Activated T-cell treated with anti-CD3 and anti-CD28 coated beads for 48 hours (primary cell): ENCODE results near the gene TNFRSF14.

Experiments used
- DNase-seq: peaks from one replicate; pipeline ENCODE4 v3.0.0-alpha.2; 2020; ENCODE audit warnings: low read depth

TNFRSF14 gene

DNA sequence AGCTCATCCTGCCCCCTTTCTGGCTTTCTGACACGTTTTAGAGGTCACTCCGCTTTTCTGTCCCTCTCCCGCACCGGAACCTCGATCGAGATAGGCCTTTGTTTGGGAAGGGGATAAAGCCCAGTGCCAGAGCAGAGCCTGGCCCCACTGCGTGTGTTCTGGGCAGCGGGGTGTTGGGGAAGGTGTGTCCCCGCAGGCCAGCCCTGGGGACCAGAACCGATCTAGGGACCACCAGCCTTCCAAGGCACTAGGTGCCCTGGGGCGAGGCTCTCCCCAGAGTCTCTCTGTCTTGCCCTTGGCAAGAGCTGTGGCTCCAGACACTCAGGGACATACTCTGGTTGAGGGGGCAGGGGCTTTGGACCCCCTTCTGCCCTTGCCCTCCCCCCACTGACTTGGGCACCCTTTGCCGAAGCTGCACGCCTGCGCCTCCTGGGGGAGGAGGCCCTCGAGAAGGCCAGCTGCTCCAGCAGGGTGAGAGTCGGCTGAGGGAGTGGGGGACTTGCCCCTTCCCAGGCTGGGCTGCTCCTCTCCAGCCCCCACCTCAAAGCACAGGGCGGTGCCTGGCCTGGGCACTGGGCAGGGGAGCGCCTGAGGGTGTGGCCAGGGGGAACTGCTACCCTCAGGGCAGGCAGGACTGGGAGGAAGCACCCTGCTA, 46.8 kb downstream of the TNFRSF14 start:
- DNase-seq, result no peak

DNA sequence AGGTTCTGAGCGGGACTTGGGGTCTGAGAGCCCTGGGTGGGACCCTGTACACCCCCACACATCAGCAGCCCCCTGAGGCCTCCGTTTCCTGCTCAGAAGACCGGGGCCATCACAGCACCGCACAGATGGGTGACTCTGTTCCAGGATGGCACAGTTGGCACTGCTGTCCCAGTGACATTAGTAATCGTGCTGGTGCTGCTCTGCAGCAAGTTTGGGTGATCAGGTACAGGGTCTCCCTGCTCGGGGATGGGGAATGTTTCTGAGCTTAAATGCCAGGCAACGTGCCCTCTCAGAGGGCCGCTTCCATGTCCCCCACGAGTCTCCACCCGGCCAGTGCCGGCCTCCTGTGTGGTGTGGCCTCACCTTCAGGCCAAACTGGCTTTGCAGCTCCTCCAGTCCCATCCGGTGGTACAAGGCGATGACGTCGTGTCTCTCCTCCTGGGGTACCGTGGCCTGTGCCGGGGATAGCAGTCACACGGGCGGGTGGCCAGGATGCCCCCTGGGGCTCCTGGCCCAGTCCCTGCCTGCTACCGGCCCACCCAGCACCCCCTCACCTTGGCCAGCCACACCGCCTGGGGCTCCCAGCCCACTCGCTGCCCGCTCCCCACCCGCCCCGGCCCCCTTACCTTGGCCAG, 47.5 kb downstream of the TNFRSF14 start:
- no peak for DNase-seq

DNA sequence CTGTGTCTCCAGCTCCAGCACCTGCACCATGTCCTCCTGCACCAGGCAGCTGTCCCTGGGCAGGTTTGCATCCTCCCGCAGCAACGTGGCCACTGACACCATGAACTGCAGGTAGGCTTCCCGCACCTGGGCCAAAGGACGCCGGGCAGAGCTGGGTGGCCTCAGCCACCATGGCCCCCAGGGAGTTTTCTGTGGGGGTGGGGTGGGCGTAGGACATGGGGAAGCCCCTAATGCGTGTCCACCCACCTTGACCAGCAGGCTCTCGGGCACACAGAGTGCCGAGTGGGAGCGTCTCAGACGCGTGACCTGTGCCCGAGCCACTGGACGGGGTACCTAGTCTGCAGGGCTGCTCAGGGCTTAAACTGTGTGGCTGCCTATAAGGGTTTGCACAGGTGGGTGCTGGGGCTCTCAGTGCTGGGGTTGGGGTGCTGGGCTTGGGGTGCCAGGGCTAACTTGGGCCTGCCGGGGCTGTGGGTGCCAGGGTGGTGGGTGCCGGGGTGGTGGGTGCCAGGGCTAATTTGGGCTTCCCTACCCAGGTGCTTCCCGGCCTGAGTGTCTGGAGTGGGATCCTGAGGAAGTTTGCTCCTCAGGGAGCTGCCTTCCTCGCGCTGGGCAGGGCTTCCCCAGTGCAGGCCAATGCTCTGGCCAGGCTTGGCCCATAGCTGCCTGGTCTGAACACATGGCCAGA, 48.1 kb downstream of the TNFRSF14 start:
- DNase-seq, result no peak

DNA sequence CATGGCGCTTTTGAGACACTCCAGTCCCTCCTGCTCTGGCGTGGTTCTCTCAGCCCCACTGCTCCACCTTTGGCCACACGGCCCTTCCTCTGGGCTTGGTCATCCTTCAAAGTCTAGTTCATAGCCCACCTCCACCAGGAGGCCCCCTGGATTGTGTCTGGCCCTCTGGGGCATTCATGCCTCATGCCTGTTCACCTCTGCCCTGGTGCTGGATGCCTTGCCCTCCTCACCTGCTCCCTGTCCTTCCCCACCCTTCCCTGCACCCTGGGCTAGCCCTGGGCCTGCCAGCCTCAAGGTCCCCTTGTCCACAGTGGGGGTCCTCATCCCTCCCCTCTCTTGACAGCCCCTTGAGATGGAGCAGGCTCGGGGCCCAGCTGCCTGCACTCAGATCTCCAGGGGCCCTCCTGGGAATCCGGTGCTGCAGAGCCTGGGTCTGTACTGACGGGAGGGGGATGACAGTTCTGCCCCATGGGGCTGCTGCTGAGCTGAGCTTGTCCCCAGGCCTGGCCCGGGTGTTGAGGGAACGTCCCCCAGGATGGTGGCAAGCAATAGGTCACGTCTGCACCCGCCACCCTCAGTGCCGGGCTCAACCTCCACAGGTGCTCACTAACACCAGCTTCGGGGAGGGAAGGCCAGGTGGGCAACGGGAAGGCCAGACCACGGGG, 48.8 kb downstream of the TNFRSF14 start:
- DNase-seq, result no peak

DNA sequence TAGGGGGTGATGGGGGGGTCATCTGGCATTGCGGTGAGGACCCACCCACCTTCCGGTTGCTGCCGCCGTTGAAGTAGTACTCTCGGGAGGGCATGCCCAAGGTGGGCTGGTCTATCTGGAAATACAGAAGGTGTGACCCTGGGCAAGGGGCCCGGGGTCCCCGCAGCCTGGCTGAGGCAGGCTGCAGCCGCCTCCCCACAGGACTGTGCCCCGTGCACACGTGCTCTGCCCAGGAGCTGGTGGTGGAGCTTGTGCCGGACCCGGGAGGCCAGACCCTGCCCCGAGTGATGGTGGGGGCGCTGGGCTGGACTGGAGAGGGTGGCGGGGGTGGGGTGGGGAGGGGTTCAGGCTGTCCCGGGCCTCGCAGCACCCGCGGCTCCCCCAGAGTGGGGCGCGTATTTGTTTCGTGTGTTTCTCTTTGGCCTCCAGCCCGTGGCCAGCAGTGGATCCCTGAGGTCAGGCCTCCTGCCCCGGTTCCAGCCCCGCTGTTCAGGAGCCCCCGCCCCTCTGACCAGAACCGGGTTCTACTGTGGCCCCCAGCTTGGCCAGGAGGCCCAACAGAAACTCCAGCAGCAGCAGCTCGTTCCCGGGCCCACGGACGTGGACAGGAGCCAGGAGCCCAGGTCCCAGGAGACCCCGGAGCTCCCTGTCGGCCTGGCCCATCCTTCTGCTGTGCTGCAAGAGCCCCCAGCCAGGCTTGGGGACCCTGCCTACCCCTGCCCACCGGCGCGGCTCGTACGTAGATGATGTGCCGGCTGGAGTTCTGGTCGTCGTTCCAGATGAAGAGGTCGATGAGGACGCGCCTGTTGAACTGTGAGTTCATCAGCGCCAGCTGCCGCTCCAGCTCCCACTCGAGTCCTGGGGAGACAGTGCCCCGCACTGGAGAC, 49.6 kb downstream of the TNFRSF14 start:
- no peak for DNase-seq

DNA sequence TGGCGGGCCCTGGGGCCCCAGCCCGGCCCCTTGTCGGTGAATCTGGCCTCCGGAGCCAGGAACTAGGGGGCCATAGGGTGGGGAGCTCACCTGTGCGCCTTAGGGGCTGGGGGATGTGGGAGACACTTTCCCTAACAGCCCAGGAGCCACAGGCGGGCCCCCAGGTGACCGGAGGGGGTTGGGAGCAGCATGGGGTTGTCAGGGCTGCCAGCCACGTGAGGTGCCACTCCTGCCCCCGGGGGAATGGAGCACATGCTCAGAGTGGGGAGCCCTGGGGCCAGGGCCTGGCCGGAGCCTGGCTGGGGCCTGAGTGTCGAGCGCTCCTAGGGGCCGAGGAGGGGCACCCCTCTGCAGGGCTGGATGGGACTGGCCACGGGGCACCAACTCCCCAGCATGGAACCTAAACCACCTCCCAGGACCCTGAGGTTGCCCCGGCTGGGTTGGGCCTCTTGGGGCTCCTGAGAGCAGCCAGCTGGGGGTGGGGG, 50.3 kb downstream of the TNFRSF14 start:
- no peak for DNase-seq

DNA sequence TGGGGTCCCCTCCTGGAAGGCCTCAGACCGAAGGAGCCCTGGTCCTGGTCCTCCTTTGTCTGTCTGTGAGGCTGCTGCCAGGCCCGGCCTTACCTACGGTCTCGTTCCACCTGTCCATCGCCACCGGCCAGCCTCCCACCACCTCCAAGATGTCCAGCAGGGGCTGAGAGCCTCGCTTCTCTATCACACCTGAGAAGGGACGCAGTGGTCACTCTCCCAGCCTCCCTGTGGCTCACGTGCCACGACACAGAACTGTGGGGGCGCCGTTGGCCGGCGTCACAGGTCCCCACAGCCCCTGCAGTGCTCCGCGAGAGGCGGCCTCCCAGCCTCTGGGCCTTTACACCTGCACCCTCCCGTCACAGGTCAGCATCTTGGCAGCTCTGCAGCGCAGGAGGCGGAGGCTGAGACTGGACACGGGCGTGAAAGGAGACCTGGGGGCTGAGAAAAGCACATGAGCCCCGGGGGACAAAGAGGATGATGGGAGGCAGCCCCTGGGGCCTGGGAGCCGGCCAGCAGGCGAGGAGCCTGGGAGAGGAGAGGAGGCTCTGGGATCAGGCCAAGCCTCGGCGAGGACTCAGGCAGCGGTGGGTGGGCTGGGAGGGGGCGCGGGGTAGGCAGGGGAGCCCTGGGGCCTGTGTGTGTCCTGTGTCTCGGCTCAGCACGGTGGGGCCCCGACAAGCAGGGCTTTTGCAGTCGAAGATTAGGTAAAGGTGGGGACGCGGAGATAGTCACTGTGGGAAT, 50.9 kb downstream of the TNFRSF14 start:
- no peak for DNase-seq

DNA sequence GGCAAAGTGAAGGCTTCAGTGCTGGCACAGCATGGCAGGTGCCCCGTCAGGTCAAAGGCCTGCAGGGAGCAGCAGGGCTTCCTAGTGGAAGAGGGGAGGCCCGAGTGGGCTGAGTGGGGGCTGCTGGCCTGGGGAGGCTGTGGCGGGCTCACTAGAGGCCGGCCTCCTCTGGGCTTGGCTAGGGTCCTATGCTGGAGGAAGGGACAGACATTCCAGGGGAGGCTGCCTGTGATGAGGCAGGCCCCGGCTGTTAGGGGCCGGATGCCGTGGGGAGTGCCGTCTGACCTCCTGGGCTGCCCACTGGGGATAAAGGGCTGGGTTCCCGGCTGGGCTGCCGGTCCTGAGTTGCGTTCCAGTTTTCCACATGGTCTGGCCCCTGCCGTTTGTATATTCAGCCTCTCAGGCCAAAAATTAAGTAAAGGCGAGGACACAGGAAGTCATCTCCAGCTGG, 51.5 kb downstream of the TNFRSF14 start:
- no peak for DNase-seq

DNA sequence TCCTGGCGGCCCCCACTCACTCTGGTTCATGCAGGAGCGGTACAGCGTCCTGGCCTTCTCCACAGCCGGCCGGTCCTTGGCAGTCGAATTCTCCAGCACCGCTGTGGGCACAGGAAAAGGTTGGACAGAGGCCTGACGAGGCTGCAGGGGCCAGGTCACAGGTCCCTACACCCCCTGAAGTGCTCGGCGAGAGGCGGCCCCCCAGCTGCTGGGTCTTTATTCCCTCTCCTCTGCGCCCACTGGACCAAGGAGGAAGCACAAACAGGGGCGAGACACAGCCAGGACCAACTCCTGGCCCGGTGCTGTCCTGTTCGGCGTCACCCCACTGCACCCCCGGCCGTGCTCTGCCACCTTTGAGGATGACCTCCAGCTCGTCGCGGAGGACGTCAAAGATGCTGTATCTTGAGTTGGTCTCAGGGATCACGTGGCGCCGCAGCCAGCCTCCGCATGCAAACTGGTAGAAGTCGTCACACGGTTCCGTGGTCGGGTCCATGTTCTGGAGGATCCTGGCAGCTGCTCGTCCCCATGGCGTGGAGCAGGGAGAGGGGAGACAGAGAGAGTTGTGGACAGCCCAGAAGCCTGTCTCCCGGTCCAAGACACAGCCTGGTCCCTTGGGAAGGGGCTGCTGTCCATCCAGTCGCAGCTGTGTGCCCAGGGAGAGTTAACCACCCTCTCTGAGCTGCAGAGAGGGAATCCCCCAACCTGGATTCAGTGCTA, 53.3 kb downstream of the TNFRSF14 start:
- no peak for DNase-seq

DNA sequence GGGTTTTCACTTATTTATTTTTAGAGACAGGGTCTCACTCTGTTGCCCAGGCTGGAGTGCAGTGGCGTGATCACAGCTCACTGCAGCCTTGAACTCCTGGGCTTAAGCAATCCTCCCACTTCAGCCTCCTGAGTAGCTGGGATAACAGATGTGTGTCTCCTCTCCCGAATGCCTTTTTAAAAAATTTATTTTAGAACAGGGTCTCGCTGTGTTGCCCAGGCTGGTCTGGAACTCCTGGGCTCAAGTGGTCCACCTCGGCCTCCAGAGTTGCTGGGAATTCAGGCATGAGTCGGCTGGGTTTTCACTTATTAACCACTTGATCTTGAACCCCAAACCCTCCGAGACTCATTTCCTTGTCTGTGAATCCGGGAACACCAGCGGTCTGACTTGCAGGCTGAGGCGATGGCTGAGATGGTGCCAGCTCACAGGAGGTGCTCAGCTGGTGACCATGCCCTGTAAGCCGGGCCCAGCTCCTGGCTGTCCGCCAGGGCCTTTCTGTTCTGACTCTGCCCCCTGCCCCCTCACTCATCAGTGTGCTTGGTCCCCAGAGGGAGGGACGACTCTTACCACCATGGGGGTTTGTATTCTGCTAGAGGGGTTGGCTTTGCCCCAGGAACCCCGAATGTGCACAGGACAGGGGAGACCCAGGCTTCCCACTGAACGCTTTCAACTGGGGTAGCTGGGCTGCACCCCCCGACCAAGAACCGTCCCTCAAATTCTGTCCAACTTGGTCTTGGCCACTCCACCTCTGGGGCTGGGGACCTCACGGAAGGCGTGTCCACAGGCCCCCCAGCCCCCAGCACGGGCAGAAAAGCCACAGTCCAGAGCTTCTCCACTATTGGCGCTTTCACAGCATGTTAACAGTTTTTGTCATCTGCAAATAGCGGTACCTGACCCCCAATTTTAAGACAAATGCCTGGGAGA, 54.1 kb downstream of the TNFRSF14 start:
- no peak for DNase-seq

DNA sequence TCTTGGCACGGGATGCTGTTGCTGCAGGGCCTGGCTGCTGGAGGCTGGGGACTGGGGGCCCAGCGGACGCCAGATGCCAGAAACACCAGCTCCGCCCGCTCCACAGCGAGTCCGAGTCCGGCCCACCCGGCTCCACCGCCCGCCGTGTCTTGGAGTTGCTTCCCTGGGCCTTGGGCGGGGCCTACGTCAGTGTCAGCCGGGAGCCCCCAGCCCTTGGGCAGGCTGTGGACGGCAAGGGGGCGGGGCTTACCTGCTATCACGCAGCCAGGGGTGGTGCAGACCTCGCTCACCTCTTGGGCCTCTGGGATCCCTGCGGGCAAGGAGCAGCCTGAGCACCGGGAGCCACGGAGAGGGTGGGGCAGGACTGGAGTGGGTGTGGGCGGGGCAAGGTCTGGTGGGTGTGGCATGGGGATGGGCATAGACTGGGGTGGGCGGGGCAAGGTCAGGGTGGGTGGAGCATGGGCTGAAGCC, 54.9 kb downstream of the TNFRSF14 start:
- peak; percentile 27 for DNase-seq

DNA sequence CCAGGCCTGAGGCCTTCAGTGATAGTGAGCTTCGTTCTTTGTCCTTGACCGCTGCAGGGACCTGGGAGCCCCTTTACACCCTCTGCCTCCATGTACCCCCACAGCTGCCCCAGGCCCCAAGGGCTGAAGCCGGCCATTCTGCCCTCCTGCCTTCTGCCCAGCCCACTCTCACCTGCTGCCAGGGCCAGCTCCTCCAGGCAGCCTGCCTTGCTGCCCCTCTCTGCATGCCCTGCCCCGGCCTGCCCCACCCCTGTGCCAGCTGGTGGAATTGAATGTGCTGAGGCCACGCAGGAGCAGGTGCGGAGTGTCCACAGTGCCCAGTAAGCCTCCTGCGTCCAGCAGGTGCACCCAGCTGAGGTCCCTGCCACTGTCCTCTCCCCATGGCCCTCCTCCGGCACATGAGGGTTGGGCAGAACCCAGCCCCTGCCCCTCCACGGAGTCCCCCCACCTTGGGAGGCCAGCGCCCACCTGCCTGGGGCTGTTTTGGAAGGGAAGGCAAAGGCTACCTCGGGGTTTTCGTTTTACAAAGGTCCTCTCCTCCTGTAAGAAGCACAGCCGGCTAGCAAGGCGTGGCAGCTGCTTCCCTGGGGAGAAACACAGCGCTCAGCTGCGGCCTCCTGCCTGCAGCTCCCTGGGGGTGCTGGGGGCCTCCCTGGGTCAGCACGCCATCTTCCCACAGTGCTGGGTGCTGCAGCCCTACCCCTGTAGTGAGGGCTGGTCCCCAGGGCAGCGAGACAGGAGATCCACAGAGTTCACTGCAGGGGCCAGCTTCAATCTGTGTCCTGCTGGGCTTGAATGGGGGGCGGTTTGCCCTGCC, 55.7 kb downstream of the TNFRSF14 start:
- no peak for DNase-seq

DNA sequence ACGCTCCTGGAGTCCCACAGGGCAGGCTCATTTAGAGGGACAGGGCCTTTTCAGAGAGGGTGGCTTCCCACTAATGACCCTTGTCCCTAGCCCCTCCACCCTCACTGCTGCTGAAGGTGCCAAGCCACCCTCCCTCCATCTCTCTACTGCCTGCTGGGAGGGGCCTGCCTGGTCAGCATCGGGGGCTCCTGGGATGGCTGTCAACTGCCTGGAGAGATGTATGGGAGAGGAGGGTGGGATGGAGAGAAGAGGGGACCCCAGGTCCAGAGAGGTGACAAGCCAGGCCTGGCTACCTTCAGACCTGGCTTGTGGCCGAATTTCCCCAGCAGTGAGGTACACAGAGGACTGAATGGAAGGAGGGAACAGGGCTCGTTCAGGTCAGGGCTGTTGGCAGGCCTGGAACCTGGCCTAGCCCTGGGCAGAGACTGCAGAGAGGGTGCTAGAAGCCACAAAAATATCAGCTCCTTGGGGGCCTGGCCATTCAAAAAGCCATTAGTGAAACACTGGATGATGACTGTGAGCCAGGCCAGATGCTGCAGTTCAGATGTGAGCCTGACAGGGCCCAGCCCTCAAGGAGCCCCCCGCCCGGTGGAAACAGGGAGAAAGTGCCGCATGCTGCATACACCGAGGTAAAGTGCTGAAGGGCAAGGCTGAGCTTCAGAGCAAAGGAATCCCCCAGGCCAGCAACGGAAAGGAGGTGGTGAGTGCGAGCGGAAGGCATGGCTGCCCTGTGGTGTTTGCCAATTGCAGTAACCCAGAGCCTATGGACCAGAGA, 56.6 kb downstream of the TNFRSF14 start:
- DNase-seq, result no peak
